ENCODE results near the gene TRANK1. TPM values are rescaled to one million over a fixed set of nuclear protein-coding genes. Genes with fewer than 3 reads are reported as not detected.
"Not testable (repeated sequence)": the region's sequence is repeated elsewhere in the genome, so short reads cannot be mapped to it uniquely, and the experiment has no call there.

Gene TRANK1
- total RNA-seq, 2 donors from 2014 or later = 9.4 to 17.4 TPM

- Histone ChIP-seq H3K27me3 (replicated peaks; ENCODE audit: insufficient read depth) (no peaks in the 10 kb centered on the region), H3K27ac (no peak overlapping the region), H3K36me3 (no peaks in the 10 kb centered on the region), H3K9me3 (no peaks in the 10 kb centered on the region), H3K4me3 (no peak overlapping the region), H3K4me1 (replicated peaks) (no peaks in the 10 kb centered on the region)
- intact Hi-C loops (cut with DNase I) = loop anchor here (2.0 to 5.0 kb wide), 2 partner anchors 55 to 231 kb away; no protein-coding TSS in a partner anchor
- no peak for TF ChIP-seq POLR2A (IDR thresholded peaks at IDR 0.05)
- no peak for TF ChIP-seq CTCF (IDR thresholded peaks at IDR 0.05)
- TF ChIP-seq POLR2AphosphoS5 (IDR thresholded peaks at IDR 0.05) = no peak
- 36% methylated on average over 3 of the region's 3 CpGs for WGBS
- DNase-seq (ENCODE audit: low spot score) = no peak
Measured at GRCh38 chr3:36957862-36958686, 13.2 kb upstream of the TRANK1 start.

- Histone ChIP-seq H3K36me3 (no peaks in the 10 kb centered on the region), H3K27me3 (replicated peaks; ENCODE audit: insufficient read depth) (no peaks in the 10 kb centered on the region), H3K27ac (no peak overlapping the region), H3K9me3 (no peaks in the 10 kb centered on the region), H3K4me1 (replicated peaks) (no peaks in the 10 kb centered on the region), H3K4me3 (no peak overlapping the region)
- no peak for DNase-seq (ENCODE audit: low spot score)
- intact Hi-C loops (cut with DNase I) = loop anchor here (2.0 to 5.0 kb wide), 2 partner anchors 54 to 230 kb away; no protein-coding TSS in a partner anchor
- 100% methylated on average over 1 of the region's 1 CpG for WGBS
- no peak for TF ChIP-seq POLR2A (IDR thresholded peaks at IDR 0.05)
- no peak for TF ChIP-seq POLR2AphosphoS5 (IDR thresholded peaks at IDR 0.05)
- TF ChIP-seq CTCF (IDR thresholded peaks at IDR 0.05) = no peak
Measured at GRCh38 chr3:36957063-36957462, 12.2 kb upstream of the TRANK1 start.

- intact Hi-C loops (cut with DNase I) = loop anchor here (2.0 to 5.0 kb wide), 2 partner anchors 53 to 229 kb away; no protein-coding TSS in a partner anchor
- TF ChIP-seq POLR2A (IDR thresholded peaks at IDR 0.05) (no peak), CTCF (IDR thresholded peaks at IDR 0.05) (no peak), POLR2AphosphoS5 (IDR thresholded peaks at IDR 0.05) (no peak)
- Histone ChIP-seq H3K36me3 (no peaks in the 10 kb centered on the region), H3K27ac (no peak overlapping the region), H3K27me3 (replicated peaks; ENCODE audit: insufficient read depth) (no peaks in the 10 kb centered on the region), H3K9me3 (no peaks in the 10 kb centered on the region), H3K4me1 (replicated peaks) (no peaks in the 10 kb centered on the region), H3K4me3 (no peak overlapping the region)
- 75% methylated on average over 3 of the region's 3 CpGs for WGBS
- no peak for DNase-seq (ENCODE audit: low spot score)
Measured at GRCh38 chr3:36956155-36956554, 11.3 kb upstream of the TRANK1 start.

GRCh38 chr3:36954452-36955134 lies 9.7 kb upstream of the TRANK1 start:
- Histone ChIP-seq H3K4me1 (replicated peaks) (no peaks in the 10 kb centered on the region), H3K9me3 (no peaks in the 10 kb centered on the region), H3K27ac (no peak overlapping the region), H3K27me3 (replicated peaks; ENCODE audit: insufficient read depth) (no peaks in the 10 kb centered on the region), H3K36me3 (no peaks in the 10 kb centered on the region), H3K4me3 (no peak overlapping the region)
- intact Hi-C loops (cut with DNase I) = loop anchor here (5.0 kb wide), 1 partner anchor 227 kb away; no protein-coding TSS in a partner anchor
- no peak for DNase-seq (ENCODE audit: low spot score)
- no peak for TF ChIP-seq POLR2A (IDR thresholded peaks at IDR 0.05)
- no peak for TF ChIP-seq CTCF (IDR thresholded peaks at IDR 0.05)
- TF ChIP-seq POLR2AphosphoS5 (IDR thresholded peaks at IDR 0.05) = no peak

- H3K36me3 ChIP-seq; DNase-seq (ENCODE audit: low spot score); H3K4me3 ChIP-seq; intact Hi-C loops (cut with DNase I); H3K27me3 ChIP-seq (replicated peaks; ENCODE audit: insufficient read depth); H3K27ac ChIP-seq; H3K9me3 ChIP-seq; H3K4me1 ChIP-seq (replicated peaks): not testable (repeated sequence)
- 95% methylated on average over 5 of the region's 5 CpGs for WGBS
Measured at GRCh38 chr3:36947814-36948213, 3.0 kb upstream of the TRANK1 start.

Data from prostate gland (tissue), 2 donors.